Activated B cell treated with CpG ODN at 0.5 μM for 24 hours (primary cell): ENCODE measurements around the gene KCNG3. TPM values are rescaled to one million over a fixed set of nuclear protein-coding genes. Genes with fewer than 3 reads are reported as not detected.

ENCODE experiments used
- ATAC-seq: fragments of 200-7000 bp; cut with Tn5 transposase; one replicate; pipeline ENCODE4 v1.10.0; 2021; ENCODE audit warnings: low read depth, mild to moderate bottlenecking, moderate library complexity
- CTCF ChIA-PET: fragments of 350-600 bp; sonication (Branson Sonifier 250); formaldehyde crosslinking; loops from one replicate; lab custom pipeline; 2021; ENCODE audit warnings: antibody characterized with exemption; lab: Charles Lee
- POLR2A ChIA-PET: fragments of 350-600 bp; sonication (Branson Sonifier 250); formaldehyde crosslinking; loops from one replicate; lab custom pipeline; 2021; ENCODE audit warnings: antibody characterized with exemption; lab: Charles Lee
- DNase-seq: peaks from one replicate; pipeline ENCODE4 v3.0.0; 2022
- H3K27ac Mint-ChIP-seq: one replicate; pipeline ENCODE4 v1.8.0; 2020; ENCODE audit warnings: mixed read lengths
- H3K27me3 Mint-ChIP-seq: one replicate; pipeline ENCODE4 v1.8.0; 2021; ENCODE audit warnings: mixed read lengths
- H3K36me3 Mint-ChIP-seq: one replicate; pipeline ENCODE4 v1.8.0; 2021; ENCODE audit warnings: low read depth, mixed read lengths
- H3K4me1 Mint-ChIP-seq: one replicate; pipeline ENCODE4 v1.8.0; 2021; ENCODE audit warnings: mixed read lengths
- H3K4me3 Mint-ChIP-seq: one replicate; pipeline ENCODE4 v1.8.0; 2020; ENCODE audit warnings: mild to moderate bottlenecking, mixed read lengths
- H3K9me3 Mint-ChIP-seq: one replicate; pipeline ENCODE4 v1.8.0; 2020; ENCODE audit warnings: mixed read lengths
- intact Hi-C: fragments of 100-400 bp; cut with micrococcal nuclease; formaldehyde crosslinking; loops from one replicate; pipeline ENCODE4 v1.15.1; 2024
- total RNA-seq: library from RNA; stranded (reverse); gene quantifications from 2 replicates; pipeline ENCODE4 v1.2.3, GENCODE V29; 2022
- TF ChIP-seq, protein P1 (sequence below): fragments of 200-600 bp; IDR thresholded peaks from one replicate; pipeline ENCODE4 v1.8.0; 2022; ENCODE audit warnings: antibody characterized with exemption, mild to moderate bottlenecking

Gene KCNG3
- total RNA-seq, 1 donor from 2014 or later: not detected

DNA sequence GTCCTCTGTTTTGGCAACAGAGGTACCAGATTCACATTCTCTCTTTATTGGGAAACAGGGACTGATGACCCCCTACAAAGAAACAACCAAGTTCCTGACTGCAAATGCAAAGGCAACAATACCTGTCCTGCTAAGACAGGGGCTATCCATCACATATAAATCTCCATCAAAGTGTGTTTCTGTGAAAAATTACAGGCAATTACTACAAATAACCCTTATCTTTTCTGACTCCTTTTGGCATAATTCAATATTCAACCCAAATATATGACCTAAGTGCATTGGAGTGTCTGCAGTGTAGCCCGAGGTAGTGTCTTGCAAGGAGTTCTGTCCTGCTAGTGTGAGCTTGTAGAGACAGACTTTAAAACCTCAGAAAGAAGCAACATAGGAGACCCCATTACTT is 35.4 kb downstream of the KCNG3 start:
- no peaks in the 10 kb centered on the region for H3K9me3 Mint-ChIP-seq

GRCh38 chr2:42457011-42457410 is 36.8 kb downstream of the KCNG3 start:
- CTCF ChIA-PET: no interaction called here
- ATAC-seq (no peak), DNase-seq (no peak)
- no peak overlapping the region for H3K27ac Mint-ChIP-seq
- POLR2A ChIA-PET: no interaction called here
- H3K4me1 Mint-ChIP-seq: no peaks in the 10 kb centered on the region
- intact Hi-C loops: no loop called here
- TF ChIP-seq, protein P1, sequence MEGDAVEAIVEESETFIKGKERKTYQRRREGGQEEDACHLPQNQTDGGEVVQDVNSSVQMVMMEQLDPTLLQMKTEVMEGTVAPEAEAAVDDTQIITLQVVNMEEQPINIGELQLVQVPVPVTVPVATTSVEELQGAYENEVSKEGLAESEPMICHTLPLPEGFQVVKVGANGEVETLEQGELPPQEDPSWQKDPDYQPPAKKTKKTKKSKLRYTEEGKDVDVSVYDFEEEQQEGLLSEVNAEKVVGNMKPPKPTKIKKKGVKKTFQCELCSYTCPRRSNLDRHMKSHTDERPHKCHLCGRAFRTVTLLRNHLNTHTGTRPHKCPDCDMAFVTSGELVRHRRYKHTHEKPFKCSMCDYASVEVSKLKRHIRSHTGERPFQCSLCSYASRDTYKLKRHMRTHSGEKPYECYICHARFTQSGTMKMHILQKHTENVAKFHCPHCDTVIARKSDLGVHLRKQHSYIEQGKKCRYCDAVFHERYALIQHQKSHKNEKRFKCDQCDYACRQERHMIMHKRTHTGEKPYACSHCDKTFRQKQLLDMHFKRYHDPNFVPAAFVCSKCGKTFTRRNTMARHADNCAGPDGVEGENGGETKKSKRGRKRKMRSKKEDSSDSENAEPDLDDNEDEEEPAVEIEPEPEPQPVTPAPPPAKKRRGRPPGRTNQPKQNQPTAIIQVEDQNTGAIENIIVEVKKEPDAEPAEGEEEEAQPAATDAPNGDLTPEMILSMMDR: no peak
- no peak overlapping the region for H3K4me3 Mint-ChIP-seq
- H3K27me3 Mint-ChIP-seq: peaks cover 24% of the 10 kb centered on the region
- H3K36me3 Mint-ChIP-seq: no peaks in the 10 kb centered on the region
- no peaks in the 10 kb centered on the region for H3K9me3 Mint-ChIP-seq

More for the DNA sequence above, 35.4 kb downstream of the KCNG3 start:
- no peak overlapping the region for H3K4me3 Mint-ChIP-seq
- intact Hi-C loops: no loop called here
- H3K36me3 Mint-ChIP-seq: no peaks in the 10 kb centered on the region
- ATAC-seq: no peak
- H3K27me3 Mint-ChIP-seq: peaks cover 23% of the 10 kb centered on the region
- TF ChIP-seq, protein P1: no peak
- ChIA-PET POLR2A (no interaction called here), CTCF (no interaction called here)
- no peaks in the 10 kb centered on the region for H3K4me1 Mint-ChIP-seq
- no peak for DNase-seq
- no peak overlapping the region for H3K27ac Mint-ChIP-seq

- ChIA-PET POLR2A (no interaction called here), CTCF (no interaction called here)
- H3K27ac Mint-ChIP-seq: no peak overlapping the region
- DNase-seq: no peak
- peaks cover 26% of the 10 kb centered on the region for H3K27me3 Mint-ChIP-seq
- H3K9me3 Mint-ChIP-seq: no peaks in the 10 kb centered on the region
- intact Hi-C loops: no loop called here
- H3K36me3 Mint-ChIP-seq: no peaks in the 10 kb centered on the region
- no peak for ATAC-seq
- TF ChIP-seq, protein P1: no peak
- H3K4me3 Mint-ChIP-seq: no peak overlapping the region
- no peaks in the 10 kb centered on the region for H3K4me1 Mint-ChIP-seq
These were observed 37.5 kb downstream of the KCNG3 start for GRCh38 chr2:42456126-42456839.

DNA sequence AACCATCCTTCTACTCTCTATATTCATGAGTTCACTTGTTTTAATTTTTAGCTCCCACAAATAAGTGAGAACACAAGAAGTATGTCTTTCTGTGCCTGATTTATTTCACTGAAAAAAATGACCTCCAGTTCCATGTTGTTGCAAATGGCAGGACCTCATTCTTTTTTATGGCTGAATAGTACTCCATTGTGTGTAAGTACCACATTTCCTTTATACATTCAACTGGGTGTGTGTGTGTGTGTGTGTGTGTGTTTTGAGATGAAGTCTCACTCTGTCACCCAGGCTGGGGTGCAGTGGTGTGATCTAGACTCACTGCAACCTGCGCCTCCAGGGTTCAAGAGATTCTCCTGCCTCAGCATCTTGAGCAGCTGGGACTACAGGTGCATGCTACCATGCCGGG is 41.2 kb downstream of the KCNG3 start:
- no peak overlapping the region for H3K4me3 Mint-ChIP-seq
- peaks cover 23% of the 10 kb centered on the region for H3K27me3 Mint-ChIP-seq
- DNase-seq: no peak
- no peaks in the 10 kb centered on the region for H3K4me1 Mint-ChIP-seq
- ChIA-PET POLR2A (no interaction called here), CTCF (no interaction called here)
- TF ChIP-seq, protein P1: no peak
- H3K9me3 Mint-ChIP-seq: no peaks in the 10 kb centered on the region
- intact Hi-C loops: no loop called here
- H3K27ac Mint-ChIP-seq: no peak overlapping the region
- H3K36me3 Mint-ChIP-seq: no peaks in the 10 kb centered on the region
- no peak for ATAC-seq

DNA sequence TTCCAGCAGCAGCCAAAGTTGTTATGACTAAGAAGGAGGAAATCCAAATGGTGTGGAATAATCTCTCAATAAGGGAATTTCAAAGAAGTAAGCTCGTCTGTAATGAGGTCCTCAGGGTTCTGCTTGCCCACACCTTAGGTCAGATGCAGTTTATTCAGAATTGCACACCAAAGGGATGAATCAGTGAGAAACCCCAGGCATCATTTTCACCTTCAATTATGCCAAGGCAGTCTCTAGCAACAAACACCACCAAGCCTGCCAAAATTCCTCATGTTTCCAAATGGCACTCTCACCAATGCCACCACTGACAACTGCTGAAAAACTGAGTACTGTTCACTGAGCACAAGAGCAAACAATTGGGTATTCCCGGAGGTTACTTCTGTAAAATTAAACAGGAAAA is 43.6 kb downstream of the KCNG3 start:
- Mint-ChIP-seq H3K9me3 (no peaks in the 10 kb centered on the region), H3K4me3 (no peak overlapping the region), H3K4me1 (no peaks in the 10 kb centered on the region), H3K36me3 (no peaks in the 10 kb centered on the region), H3K27ac (no peak overlapping the region), H3K27me3 (peaks cover 20% of the 10 kb centered on the region)
- TF ChIP-seq, protein P1: no peak
- no peak for DNase-seq
- ChIA-PET POLR2A (no interaction called here), CTCF (no interaction called here)
- ATAC-seq: no peak
- intact Hi-C loops: no loop called here
